GM12891 (cell line): Measurements from ENCODE around the gene RTL10.

Source experiments
- POLR2A ChIP-seq: IDR thresholded peaks from 2 replicates; pipeline ENCODE4 v1.6.1; 2011; ENCODE audit warnings: low read depth, low read length, control low read depth
- POLR2AphosphoS5 ChIP-seq: IDR thresholded peaks from 2 replicates; pipeline ENCODE4 v1.6.1; 2011; ENCODE audit warnings: low read depth, low read length, control low read depth
- SPI1 ChIP-seq: IDR thresholded peaks from 2 replicates; pipeline ENCODE4 v1.6.1; 2011; ENCODE audit warnings: low read depth, low read length, control low read depth
- TAF1 ChIP-seq: IDR thresholded peaks from 2 replicates; pipeline ENCODE4 v1.6.1; 2011; ENCODE audit warnings: low read depth, low read length, control low read depth

DNA sequence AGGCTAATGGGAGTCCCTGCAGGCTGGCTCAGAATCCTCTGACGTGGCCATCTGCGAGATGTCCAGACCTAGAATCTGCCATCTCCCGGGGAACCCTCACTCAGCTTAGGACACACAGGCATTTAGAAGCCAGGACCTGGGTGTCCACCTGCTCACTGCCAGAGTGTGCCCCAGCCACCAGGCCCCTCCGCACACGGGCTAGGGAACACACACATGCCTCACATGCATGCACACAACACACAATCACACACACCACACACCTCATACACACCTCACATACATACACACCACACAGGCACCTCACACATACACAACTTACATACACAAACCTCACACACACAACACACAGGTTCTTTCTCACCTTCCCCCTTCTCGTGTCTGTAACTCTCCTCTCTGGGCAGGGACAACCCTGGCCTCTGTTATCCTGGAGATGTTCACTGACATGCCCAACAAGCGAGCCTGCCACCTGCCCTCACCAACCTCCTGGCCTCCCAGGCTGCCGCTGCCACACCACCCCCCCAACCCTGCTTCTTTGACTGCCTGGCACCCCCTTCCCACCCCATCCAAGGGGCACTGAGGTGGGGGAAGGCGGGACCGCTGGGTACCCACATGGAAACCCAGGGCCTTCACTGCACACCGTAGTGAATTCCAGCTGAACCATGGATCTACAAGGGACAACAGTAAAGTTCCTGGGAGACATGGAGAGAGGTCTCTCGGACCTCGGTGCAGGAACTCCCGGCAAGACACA, 38.1 kb downstream of the RTL10 start:
- TF ChIP-seq POLR2A, result no peak
- no peak for TF ChIP-seq TAF1
- no peak for TF ChIP-seq SPI1
- no peak for TF ChIP-seq POLR2AphosphoS5
